ENCODE measurements around the gene MIGA1. TPM values are rescaled to one million over a fixed set of nuclear protein-coding genes. Genes with fewer than 3 reads are reported as not detected.

The MIGA1 gene
- total RNA-seq, 1 donor from 2014 or later = 16.5 TPM

DNA sequence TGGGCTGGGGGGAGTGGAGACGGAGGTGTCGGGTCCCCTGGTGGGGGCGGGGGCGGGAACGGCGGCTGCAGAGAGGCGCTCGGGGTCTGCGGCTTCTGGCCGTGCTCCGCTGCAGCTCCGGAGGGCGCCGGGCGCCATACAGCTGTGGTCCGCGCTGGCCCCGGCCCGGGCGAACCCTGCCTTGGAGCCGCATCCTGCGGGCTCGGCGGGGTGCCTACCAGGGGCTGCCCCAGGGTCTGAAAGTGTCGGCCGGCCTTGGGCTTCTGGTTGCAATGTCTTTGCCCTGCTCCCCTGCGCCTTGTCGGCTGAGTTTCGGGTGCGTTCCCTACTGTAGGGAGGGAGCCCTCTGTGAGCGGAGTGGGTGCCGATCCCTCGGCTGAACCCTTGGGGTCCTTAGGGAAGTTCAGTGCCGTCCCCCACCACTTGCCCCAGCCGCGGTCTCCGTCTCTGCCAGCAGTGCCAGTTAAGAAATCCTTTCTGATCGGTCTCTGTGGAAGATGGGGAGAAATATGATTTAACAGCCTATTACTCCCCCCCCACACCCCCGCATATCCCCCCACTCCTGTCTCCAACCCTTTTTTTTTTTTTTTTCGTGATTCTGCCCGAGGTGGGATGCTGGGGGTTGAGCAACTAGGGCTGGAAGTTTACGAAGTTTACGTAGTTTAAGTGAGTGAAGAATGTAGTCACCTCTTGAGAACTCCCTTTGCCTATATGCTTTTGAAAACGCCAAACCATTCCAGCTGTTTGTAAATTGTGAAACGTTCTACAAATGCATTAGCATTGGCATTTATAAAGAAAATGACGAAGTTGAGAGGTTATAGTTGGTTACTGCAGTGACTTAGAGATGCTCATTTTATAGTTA is 109.6 kb downstream of the MIGA1 start:
- Histone ChIP-seq H3K4me3 (peak overlapping the region; percentile 82), H3K27ac (peak overlapping the region; percentile 90), H3K9me3 (no peaks in the 10 kb centered on the region), H3K36me3 (no peaks in the 10 kb centered on the region), H3K27me3 (ENCODE audit: low read depth) (no peaks in the 10 kb centered on the region), H3K4me1 (peaks cover 4% of the 10 kb centered on the region)
- peak; percentile 77 to 82 for ATAC-seq
- intact Hi-C loops (cut with DNase I) = no loop called here
- TF ChIP-seq, protein P1, sequence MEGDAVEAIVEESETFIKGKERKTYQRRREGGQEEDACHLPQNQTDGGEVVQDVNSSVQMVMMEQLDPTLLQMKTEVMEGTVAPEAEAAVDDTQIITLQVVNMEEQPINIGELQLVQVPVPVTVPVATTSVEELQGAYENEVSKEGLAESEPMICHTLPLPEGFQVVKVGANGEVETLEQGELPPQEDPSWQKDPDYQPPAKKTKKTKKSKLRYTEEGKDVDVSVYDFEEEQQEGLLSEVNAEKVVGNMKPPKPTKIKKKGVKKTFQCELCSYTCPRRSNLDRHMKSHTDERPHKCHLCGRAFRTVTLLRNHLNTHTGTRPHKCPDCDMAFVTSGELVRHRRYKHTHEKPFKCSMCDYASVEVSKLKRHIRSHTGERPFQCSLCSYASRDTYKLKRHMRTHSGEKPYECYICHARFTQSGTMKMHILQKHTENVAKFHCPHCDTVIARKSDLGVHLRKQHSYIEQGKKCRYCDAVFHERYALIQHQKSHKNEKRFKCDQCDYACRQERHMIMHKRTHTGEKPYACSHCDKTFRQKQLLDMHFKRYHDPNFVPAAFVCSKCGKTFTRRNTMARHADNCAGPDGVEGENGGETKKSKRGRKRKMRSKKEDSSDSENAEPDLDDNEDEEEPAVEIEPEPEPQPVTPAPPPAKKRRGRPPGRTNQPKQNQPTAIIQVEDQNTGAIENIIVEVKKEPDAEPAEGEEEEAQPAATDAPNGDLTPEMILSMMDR (IDR thresholded peaks at IDR 0.05) = no peak
- DNase-seq = peak; percentile 55

DNA sequence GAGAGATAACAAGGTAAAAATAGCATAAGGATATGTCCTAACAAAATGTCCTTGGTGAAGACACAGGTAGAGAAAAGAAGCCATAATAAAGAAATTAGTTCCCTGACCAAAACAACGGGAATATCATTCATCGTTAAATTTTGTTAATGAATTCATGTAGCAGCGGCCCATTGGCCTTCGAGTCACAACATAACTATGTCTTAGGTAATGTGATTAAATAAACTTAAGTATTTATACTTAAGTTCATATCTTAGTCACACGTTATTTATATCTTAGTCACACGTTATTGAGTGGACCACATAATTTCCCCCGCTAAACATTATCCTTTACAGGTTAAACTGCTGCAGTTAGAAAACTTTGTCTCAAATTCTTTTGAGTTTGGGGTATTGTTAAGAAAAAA is 110.2 kb downstream of the MIGA1 start:
- DNase-seq (no peak), ATAC-seq (peak; percentile 38 to 77)
- Histone ChIP-seq H3K36me3 (no peaks in the 10 kb centered on the region), H3K27me3 (ENCODE audit: low read depth) (no peaks in the 10 kb centered on the region), H3K4me1 (peaks cover 4% of the 10 kb centered on the region), H3K9me3 (no peaks in the 10 kb centered on the region), H3K4me3 (peak overlapping the region; percentile 82), H3K27ac (peak overlapping the region; percentile 90)
- TF ChIP-seq, protein P1 (IDR thresholded peaks at IDR 0.05) = no peak
- intact Hi-C loops (cut with DNase I) = no loop called here

DNA sequence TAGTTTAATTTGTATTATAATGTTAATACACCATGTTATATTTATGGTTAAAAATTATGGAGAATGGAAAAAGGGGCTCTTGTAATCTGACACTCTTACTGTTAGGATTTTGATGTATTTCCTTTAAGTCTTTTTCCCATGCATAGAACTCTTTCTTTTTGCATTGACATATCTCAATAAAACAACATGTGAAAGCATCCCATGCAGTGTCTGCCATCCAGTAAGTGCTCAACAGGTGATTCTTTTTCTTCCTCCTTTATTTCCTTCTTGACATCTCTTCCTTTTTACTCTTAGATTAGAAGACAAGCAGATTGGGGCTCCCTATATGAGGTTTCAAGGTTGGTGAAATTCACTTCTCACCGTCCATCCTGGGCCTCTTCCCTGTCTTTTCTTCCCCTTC is 111.8 kb downstream of the MIGA1 start:
- ATAC-seq = no peak
- intact Hi-C loops (cut with DNase I) = no loop called here
- Histone ChIP-seq H3K27me3 (ENCODE audit: low read depth) (no peaks in the 10 kb centered on the region), H3K36me3 (no peaks in the 10 kb centered on the region), H3K4me3 (no peak overlapping the region), H3K27ac (no peak overlapping the region), H3K4me1 (peaks cover 4% of the 10 kb centered on the region), H3K9me3 (no peaks in the 10 kb centered on the region)
- TF ChIP-seq, protein P1 (IDR thresholded peaks at IDR 0.05) = no peak
- DNase-seq = no peak

DNA sequence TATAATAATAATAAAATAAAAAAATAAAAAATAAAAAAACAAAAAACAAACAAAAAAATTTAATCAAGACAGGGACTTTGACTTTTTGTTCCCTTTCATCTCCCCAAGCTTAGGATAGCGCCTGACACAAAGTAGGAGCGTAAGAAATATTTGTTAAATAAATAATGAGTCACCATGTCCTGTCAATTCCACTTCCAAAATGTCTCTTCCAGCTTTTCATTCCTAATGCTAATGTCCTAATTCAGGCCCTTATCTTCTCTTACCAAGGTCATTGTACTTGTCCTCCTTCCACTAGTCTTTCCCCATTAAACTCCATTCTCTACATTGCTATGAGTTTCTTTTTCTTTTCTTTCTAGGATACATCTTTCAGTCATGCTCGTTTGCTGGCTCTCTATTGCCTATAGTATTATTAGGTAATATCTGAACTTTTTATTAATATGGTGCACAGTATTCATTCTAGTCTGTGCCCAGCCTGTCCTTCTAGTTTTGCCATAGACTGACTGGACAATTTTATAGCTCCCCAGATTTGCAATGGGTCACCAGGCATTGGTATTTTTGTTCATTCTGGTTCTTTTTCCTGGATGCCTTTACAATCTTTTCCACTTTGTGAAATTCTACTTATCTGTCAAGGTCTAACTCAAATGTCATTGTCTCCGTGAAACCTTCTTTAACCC is 120.3 kb downstream of the MIGA1 start:
- ATAC-seq = peak in 1 of 2 donors; percentile 18
- no peak overlapping the region for H3K4me3 ChIP-seq
- TF ChIP-seq, protein P1 (IDR thresholded peaks at IDR 0.05) = no peak
- no peaks in the 10 kb centered on the region for H3K27me3 ChIP-seq (ENCODE audit: low read depth)
- H3K9me3 ChIP-seq = no peaks in the 10 kb centered on the region
- no peaks in the 10 kb centered on the region for H3K36me3 ChIP-seq
- no peak overlapping the region for H3K27ac ChIP-seq
- peaks cover 5% of the 10 kb centered on the region for H3K4me1 ChIP-seq
- intact Hi-C loops (cut with DNase I) = no loop called here
- no peak for DNase-seq

DNA sequence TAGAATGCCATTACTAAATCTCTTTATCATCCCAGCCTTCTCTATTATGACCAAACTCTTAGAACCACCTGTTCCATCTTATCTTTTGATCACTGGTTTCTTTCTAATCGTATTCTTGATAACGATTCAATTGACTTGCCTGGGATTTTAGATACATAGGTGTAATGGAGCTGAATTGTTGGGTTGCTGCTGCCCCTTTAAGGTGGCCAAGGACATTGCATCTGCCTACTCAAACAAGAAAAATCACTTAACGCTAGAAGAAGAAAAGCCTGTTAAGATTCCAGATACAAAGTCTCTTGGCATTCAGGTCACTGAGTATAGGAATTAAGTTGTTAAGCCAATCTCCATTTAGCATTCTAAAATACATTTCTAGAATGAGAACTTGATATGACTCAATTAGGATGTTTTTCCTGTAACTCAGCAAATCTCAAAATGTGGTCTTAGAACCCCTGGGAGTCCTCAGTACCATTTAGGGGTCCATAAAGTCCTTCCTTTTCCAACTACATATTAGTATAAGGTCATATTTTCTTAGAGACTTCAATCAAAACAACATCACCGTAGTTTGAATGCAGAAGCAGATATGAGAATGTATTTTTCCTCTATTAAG is 121.3 kb downstream of the MIGA1 start:
- TF ChIP-seq, protein P1 (IDR thresholded peaks at IDR 0.05) = peak; percentile 62
- ATAC-seq (peak; percentile 53 to 90), DNase-seq (no peak)
- Histone ChIP-seq H3K27ac (no peak overlapping the region), H3K4me1 (peaks cover 5% of the 10 kb centered on the region), H3K4me3 (no peak overlapping the region), H3K36me3 (no peaks in the 10 kb centered on the region), H3K27me3 (ENCODE audit: low read depth) (no peaks in the 10 kb centered on the region), H3K9me3 (no peaks in the 10 kb centered on the region)
- intact Hi-C loops (cut with DNase I) = no loop called here

Data from lower lobe of right lung (tissue), 2 donors.